HG03521 (cell line): ENCODE measurements around the gene POLR3B.
"Not testable (repeated sequence)": the region's sequence is repeated elsewhere in the genome, so short reads cannot be mapped to it uniquely, and the experiment has no call there.

Experiments used
- ATAC-seq: cut with Tn5 transposase; IDR thresholded peaks from one replicate; pipeline ENCODE4 v1.9.1; 2021; ENCODE audit warnings: mild to moderate bottlenecking, moderate library complexity; ENCODE audit not compliant: unreplicated experiment

Gene POLR3B

GRCh38 chr12:106342397-106343213 is 14.9 kb upstream of the POLR3B start:
- no peak for ATAC-seq

- no peak for ATAC-seq
These were observed 14.4 kb upstream of the POLR3B start for GRCh38 chr12:106343214-106343528.

GRCh38 chr12:106344131-106344530 is 13.4 kb upstream of the POLR3B start:
- no peak for ATAC-seq

- no peak for ATAC-seq
These were observed 11.8 kb upstream of the POLR3B start for GRCh38 chr12:106345746-106346145.

GRCh38 chr12:106348411-106348810 is 9.1 kb upstream of the POLR3B start:
- no peak for ATAC-seq

GRCh38 chr12:106353175-106353574 is 4.4 kb upstream of the POLR3B start:
- no peak for ATAC-seq

GRCh38 chr12:106358396-106359241 is 1.1 kb downstream of the POLR3B start:
- peak; percentile 2 for ATAC-seq

GRCh38 chr12:106359646-106360399 is 2.3 kb downstream of the POLR3B start:
- no peak for ATAC-seq

GRCh38 chr12:106360400-106360994 is 2.9 kb downstream of the POLR3B start:
- no peak for ATAC-seq

GRCh38 chr12:106362971-106363370 is 5.4 kb downstream of the POLR3B start:
- no peak for ATAC-seq

- ATAC-seq = no peak
These were observed 6.7 kb downstream of the POLR3B start for GRCh38 chr12:106364261-106364660.

GRCh38 chr12:106369624-106370346 is 12.2 kb downstream of the POLR3B start:
- no peak for ATAC-seq

- no peak for ATAC-seq
These were observed 21.2 kb downstream of the POLR3B start for GRCh38 chr12:106378788-106379187.

GRCh38 chr12:106380954-106381353 is 23.4 kb downstream of the POLR3B start:
- no peak for ATAC-seq

- not testable (repeated sequence) for ATAC-seq
These were observed 24.3 kb downstream of the POLR3B start for GRCh38 chr12:106381866-106382265.

GRCh38 chr12:106386813-106387535 is 29.4 kb downstream of the POLR3B start:
- ATAC-seq = no peak

GRCh38 chr12:106387848-106388377 is 30.4 kb downstream of the POLR3B start:
- ATAC-seq = no peak

GRCh38 chr12:106389151-106389550 is 31.6 kb downstream of the POLR3B start:
- ATAC-seq = no peak

- ATAC-seq = no peak
These were observed 35.2 kb downstream of the POLR3B start for GRCh38 chr12:106392759-106393158.
